Coronary artery (tissue), 2 donors: Measurements from ENCODE around the gene PAX5.

Source experiments
- DNase-seq: peaks from one replicate; pipeline ENCODE4 v3.0.0-alpha.2; 2017; ENCODE audit warnings: low spot score
- H3K27ac ChIP-seq, 2 donors: fragments of 200-600 bp; sonication (generic); one replicate each; pipeline ENCODE4 v1.5.1; 2016 to 2019
- H3K4me3 ChIP-seq: fragments of 200-600 bp; sonication (generic); 2 replicates; pipeline ENCODE4 v1.5.1; 2016; ENCODE audit warnings: mild to moderate bottlenecking, moderate library complexity
- CTCF ChIP-seq: fragments of 200-600 bp; sonication (generic); IDR thresholded peaks from one replicate; pipeline ENCODE4 v1.5.1; 2019; ENCODE audit warnings: antibody characterized with exemption

Gene PAX5

GRCh38 chr9:36803961-36804360 is 230.1 kb downstream of the PAX5 start:
- Histone ChIP-seq H3K27ac (no peak overlapping the region), H3K4me3 (no peak overlapping the region)
- no peak for DNase-seq
- no peak for TF ChIP-seq CTCF

GRCh38 chr9:36802201-36802920 is 231.7 kb downstream of the PAX5 start:
- Histone ChIP-seq H3K27ac (no peak overlapping the region), H3K4me3 (no peak overlapping the region)
- TF ChIP-seq CTCF = no peak
- DNase-seq = no peak

GRCh38 chr9:36800455-36800854 is 233.6 kb downstream of the PAX5 start:
- Histone ChIP-seq H3K27ac (no peak overlapping the region), H3K4me3 (no peak overlapping the region)
- DNase-seq = no peak
- TF ChIP-seq CTCF = no peak

DNA sequence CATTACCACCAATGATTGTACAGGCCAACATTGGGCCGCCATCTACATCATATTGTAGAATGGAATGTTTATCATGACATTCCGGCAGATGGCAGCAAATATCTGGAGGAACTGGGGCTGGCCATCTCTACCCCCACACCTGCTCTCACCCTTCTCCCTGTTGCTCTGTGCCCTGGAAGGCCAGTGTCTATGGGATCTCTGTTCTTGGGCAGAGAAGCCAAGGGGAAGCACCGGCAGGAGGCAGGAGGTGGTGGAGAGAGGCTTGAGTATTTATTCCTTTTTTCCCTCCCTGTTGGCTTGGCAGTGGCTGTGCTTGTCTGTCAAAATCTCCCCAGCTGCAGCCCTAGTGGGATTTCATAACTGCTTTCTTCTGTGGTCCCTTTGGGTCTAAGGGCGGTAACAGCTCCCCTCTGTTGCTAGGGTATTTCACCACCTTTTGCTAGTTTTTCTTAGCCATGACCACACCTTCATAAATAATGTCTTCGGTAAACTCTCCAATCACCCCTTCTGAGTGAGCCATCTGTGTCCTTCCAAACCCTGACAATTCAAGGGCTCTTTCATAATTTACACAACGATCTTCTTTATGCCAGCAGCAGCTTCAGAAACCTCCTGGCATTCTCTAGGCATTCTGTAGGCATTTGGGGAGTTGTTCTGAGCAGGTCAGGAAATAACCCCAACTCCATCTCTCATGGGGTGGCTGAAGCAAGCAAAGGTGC is 235.6 kb downstream of the PAX5 start:
- H3K27ac ChIP-seq = no peak overlapping the region
- no peak for DNase-seq
- no peak overlapping the region for H3K4me3 ChIP-seq
- TF ChIP-seq CTCF = no peak

- Histone ChIP-seq H3K4me3 (no peak overlapping the region), H3K27ac (no peak overlapping the region)
- DNase-seq = no peak
- TF ChIP-seq CTCF = no peak
These were observed 236.4 kb downstream of the PAX5 start for GRCh38 chr9:36797471-36798220.

- H3K4me3 ChIP-seq = no peak overlapping the region
- no peak for DNase-seq
- no peak for TF ChIP-seq CTCF
- no peak overlapping the region for H3K27ac ChIP-seq
These were observed 237.2 kb downstream of the PAX5 start for GRCh38 chr9:36796671-36797419.
